HG03135 (cell line): ENCODE data around the gene SMYD2.

Source experiments
- ATAC-seq: cut with Tn5 transposase; IDR thresholded peaks from one replicate; pipeline ENCODE4 v1.9.1; 2021; ENCODE audit warnings: mild to moderate bottlenecking, moderate library complexity; ENCODE audit not compliant: unreplicated experiment

SMYD2 gene

GRCh38 chr1:214281021-214281719 lies at the start of gene SMYD2:
Gene SMYD2 (plus strand): TSS chr1:214281159. CDS start chr1:214281255, 96 bp downstream.
- peak; percentile 77 for ATAC-seq

- no peak for ATAC-seq
Observed at GRCh38 chr1:214233856-214234634, 46.9 kb upstream of the SMYD2 start.

- ATAC-seq: no peak
Observed at GRCh38 chr1:214234635-214235025, 46.3 kb upstream of the SMYD2 start.

- ATAC-seq: no peak
Observed at GRCh38 chr1:214236477-214236876, 44.5 kb upstream of the SMYD2 start.

GRCh38 chr1:214241060-214241459 lies 39.9 kb upstream of the SMYD2 start:
- ATAC-seq: no peak

- no peak for ATAC-seq
Observed at GRCh38 chr1:214244252-214244651, 36.7 kb upstream of the SMYD2 start.

- ATAC-seq: no peak
Observed at GRCh38 chr1:214244841-214245240, 36.1 kb upstream of the SMYD2 start.

- ATAC-seq: no peak
Observed at GRCh38 chr1:214247501-214248041, 33.4 kb upstream of the SMYD2 start.

GRCh38 chr1:214248311-214249085 lies 32.5 kb upstream of the SMYD2 start:
- no peak for ATAC-seq

- no peak for ATAC-seq
Observed at GRCh38 chr1:214249651-214250050, 31.3 kb upstream of the SMYD2 start.

- ATAC-seq: no peak
Observed at GRCh38 chr1:214251354-214251753, 29.6 kb upstream of the SMYD2 start.

GRCh38 chr1:214255509-214255908 lies 25.4 kb upstream of the SMYD2 start:
- no peak for ATAC-seq

GRCh38 chr1:214259353-214259977 lies 21.5 kb upstream of the SMYD2 start:
- no peak for ATAC-seq

GRCh38 chr1:214260561-214261205 lies 20.3 kb upstream of the SMYD2 start:
- no peak for ATAC-seq

GRCh38 chr1:214261206-214262123 lies 19.5 kb upstream of the SMYD2 start:
- ATAC-seq: peak; percentile 96

GRCh38 chr1:214264196-214264595 lies 16.8 kb upstream of the SMYD2 start:
- ATAC-seq: no peak

GRCh38 chr1:214264976-214265375 lies 16.0 kb upstream of the SMYD2 start:
- no peak for ATAC-seq

GRCh38 chr1:214270097-214270650 lies 10.8 kb upstream of the SMYD2 start:
- ATAC-seq: no peak
